ENCODE data around the gene EIF2AK2. TPM values are rescaled to one million over a fixed set of nuclear protein-coding genes. Genes with fewer than 3 reads are reported as not detected.

Gene EIF2AK2
- total RNA-seq, 1 experiment from 2014 or later, result 30.9 TPM

DNA sequence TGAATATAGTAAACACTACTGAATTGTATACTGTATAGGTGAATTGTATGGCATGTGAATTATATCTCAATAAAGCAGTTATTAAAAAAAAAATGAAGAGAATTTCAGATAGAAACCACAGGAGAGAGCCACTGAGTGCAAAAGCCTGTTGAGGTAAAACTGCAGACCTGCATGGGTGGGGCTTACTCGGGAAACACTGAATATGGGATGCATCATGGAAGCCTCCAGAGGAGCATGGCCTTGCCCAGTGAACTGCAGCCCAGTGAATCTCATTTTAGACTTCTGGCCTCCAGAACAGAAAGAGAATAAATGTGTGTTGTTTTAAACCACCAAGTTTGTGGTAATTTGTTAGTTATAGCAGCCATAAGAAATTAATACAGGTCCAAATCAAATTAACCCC, 56.7 kb downstream of the EIF2AK2 start:
- no peak for DNase-seq (ENCODE audit: low read depth)

DNA sequence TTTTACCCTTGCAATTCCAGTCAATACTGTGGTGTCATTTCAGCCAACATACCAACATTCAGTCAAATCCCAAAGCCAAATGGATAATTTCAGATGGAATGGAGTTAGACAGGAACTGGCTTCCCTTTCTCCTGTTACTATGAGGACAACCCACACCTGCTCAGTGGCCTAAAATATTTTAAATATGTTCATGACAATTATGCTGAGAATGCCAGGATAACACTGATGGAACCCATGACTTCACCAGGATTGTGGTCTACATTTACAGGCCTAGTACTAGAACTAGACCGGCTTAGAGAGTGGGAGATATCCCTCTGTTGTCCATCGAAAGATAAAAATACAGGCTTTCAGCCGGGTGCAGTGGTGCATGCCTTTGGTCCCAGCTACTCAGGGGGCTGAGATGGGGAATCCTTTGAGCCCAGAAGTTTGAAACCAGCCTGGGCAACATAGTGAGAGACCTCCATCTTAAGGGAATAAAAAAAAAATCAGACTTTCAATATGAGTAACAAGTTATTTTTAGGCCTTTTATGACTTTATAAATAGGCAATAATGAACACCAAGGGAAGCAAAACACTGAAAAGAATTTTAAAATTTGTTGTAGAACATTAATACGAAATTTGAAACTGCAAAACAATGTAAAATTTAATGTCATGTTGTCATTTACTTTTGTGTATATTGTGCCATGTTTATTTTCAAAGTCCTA, 58.2 kb downstream of the EIF2AK2 start:
- no peak for DNase-seq (ENCODE audit: low read depth)

DNA sequence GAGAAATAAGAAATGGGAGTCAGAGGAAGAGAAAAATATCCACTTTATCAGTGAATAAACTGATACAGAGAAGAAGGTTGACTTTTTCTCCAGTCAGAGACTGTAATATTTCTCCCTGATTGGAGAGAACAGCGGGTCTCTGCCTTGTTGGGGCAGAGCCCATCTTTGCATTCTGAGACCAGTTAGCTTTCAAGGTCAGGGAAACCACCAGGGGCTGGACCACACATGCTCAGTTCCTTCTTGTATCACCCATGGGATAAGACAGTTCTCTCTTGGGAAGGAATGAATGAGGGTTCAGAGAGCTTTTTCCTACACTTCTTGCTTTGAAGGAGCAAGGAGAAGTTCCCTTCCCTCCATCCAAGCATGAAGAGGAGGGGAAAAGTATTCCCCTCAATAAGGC, 60.2 kb downstream of the EIF2AK2 start:
- no peak for DNase-seq (ENCODE audit: low read depth)

DNA sequence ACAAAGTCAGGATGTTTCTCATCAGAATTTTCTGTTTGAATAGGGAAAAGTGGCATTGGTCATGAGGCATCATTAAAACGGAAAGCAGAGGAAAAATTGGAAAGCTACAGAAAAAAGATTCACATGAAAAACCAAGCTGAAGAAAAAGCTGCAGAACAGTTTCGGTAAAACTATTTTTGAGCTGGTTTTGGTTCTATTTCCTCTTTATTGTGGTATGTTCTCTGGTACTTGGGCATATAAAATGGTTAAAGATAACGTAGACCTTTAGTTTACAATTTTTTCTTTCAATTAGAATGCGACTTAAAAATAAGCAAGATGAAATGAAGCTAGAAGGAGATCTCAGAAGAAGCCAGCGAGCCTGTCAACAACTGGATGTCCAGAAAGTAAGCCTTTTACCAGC, 64.9 kb downstream of the EIF2AK2 start:
- DNase-seq (ENCODE audit: low read depth), result no peak

DNA sequence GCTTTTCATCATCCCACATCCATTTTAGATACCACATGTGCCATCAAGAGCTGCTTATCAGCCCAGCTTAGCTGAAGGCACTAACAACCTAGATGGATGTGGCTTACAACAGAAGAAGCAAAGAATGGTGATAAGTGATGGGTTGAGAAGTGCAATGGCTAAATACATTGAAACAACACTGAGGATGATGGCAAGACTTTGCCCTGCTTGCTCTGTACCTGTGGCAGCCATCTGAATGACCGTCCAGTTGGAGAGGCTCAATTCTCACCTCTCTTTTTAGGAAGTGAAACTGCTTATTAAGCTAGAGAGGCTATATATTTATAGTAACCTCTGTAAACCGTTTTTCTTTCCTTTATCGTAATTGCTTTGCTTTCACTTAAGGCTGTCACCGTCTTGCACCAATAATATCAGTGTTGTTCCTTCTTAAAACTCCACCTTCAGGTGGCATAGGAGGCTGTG, 66.7 kb downstream of the EIF2AK2 start:
- no peak for DNase-seq (ENCODE audit: low read depth)

DNA sequence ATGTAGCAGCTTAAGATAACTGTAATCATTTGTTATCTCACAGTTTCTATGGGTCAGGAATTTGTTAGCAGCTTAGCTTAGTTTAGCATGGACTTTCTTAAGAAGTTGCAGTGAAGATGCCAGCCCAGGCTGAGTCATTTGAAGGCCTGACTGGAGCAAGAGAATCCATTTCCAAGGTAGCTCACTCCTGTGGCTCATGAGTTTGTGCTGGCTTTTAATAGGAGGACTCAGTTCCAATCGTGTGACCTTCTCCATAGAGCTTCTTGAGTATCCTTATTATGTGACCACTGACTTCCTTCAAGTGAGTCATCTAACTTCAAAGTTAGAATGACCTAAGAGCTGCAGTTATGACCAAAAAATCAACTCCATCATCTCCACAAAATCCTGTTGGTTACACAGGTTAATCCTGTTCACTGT, 71.0 kb downstream of the EIF2AK2 start:
- DNase-seq (ENCODE audit: low read depth), result peak; percentile 69

DNA sequence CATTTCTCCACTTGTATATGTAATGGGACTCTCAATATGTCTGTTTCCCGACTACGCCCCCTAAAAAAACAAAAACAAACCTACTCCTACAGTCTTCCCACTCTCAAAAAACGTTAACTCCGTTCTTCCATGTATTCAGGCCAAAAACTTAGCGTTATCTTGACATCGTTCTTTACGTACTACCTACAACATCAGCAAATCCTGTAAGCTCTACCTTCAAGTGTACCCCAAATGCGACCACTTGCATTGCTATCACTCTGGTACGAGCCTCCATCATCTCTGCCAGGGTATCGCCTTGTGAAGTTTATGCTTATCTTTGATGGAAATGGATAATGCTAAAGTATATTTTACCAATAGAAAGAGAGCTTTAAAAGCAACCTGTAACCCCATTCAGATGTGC, 72.0 kb downstream of the EIF2AK2 start:
- DNase-seq (ENCODE audit: low read depth), result no peak

DNA sequence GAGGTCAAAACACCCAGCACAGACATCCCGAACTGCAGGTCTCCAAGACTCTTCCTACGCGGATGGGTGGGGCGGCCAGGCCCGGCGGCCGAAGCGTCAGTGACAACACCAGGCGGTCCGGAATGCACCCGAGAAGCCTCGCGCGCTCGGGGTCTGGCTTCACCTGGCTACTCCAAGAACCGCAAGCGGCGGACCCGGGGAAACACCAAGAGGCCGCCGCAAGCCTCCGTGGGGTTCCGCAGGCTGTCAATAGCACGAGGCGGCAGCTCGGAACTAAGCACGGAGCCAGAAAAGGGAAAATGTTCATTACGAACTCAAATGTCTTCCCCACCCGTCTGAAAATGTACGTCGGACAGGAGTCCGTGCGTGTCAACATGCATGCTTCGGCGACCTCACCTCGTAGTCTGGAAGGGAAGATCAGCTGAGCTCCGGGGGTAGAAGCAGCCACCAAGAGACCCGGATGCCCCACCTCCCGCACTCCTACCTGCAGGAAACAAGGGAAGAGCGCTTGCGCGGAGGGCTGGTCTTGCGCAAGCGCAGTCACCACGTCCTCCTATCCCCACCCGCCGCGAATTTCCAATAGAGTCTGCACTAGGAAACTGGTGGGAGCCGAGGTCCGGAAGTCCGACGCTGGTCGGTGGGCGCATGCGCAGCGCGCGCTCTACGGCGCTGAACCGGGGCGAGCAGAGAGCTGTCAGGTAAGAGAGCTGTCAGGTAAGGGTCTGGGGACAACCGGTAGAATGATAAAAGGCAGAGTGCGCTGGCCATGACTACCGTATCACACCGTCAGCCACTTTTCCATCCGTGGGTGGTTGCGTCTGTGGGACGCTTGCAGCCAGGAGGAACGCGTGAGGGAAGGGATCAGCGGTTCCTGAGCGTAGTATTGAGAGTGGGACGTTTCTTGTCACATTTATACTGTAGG, 72.6 kb downstream of the EIF2AK2 start, which contains the start of the genes GPATCH11 and HEATR5B:
Gene GPATCH11 (plus strand): TSS at position 646 of the 922 bp plus-strand sequence. CDS start 3,864 bp downstream, outside the sequence.
Gene HEATR5B (minus strand): TSS at position 500 of the 922 bp plus-strand sequence. CDS start 958 bp downstream, outside the sequence.
- DNase-seq (ENCODE audit: low read depth), result peak; percentile 93

DNA sequence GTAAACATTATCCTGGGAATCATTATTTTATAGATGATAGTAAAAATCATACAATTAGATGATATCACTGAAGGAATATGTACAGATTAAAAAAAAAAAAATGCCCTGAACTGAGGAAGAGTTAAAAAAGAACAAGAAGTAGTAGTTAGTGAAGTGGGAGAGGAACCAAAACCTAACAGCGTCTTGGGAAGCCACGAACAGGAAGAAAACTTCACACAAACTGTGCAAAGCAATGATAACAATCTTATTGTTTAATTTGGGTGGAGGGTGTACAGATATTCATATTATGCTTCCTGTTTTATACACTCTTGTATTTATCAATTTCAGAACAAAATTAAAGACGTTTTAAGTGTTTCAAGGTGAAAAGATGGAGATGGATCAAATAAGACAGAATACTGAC, 76.1 kb downstream of the EIF2AK2 start:
- no peak for DNase-seq (ENCODE audit: low read depth)

DNA sequence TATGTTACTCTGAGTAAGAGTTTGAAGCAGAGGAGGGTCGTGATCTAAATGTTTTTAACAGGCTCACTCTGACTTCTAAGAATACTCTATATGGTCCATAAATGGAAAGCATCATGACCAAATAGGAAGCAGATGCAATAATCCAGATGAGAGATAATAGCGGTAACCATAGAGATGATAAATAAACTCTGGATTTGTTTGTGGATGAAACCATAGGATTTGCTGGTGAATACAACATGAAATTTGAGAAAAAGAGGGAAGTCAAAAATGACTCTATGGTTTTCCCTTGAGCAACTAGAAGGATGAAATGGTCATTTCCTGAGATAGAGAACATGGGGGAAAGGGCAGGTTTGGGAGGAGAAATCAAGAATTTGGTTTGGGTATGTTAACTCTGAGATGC, 76.5 kb downstream of the EIF2AK2 start:
- peak; percentile 18 for DNase-seq (ENCODE audit: low read depth)

DNA sequence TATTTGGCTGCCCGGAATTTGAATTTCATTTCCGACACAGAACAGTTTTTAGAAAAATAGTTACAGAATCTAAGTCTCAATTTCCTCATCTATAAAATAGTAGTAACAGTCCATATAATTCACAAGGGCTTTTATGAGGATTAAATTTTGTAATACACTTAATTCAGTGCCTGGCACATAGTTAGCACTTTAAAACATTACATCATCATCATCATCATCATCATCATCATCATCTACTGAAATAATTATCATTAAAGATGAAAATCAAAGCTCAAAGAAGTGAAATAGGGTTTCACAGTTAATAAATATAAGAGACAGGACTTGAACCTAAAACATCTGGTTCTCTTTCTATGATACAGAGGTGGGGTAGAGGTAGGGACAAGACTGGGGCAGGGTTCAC, 85.8 kb downstream of the EIF2AK2 start:
- no peak for DNase-seq (ENCODE audit: low read depth)

DNA sequence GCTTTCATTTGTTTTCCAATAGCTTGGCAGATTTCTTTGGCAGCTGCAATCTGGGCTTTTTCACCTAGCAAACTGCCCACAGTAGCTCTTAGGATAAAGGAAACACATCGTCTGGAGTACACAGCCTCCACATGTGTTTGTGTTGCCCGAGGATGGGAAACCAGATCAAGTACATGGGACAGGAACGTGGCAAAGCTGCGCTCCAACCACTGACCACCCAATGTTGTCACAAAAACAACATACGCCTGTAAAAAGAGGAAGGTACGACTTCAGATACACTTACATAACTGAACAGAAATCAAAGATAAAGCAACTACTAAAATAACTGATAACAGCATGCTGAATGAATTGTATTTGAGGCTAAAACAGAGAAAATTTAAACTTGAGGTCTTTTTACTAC, 88.1 kb downstream of the EIF2AK2 start:
- no peak for DNase-seq (ENCODE audit: low read depth)

DNA sequence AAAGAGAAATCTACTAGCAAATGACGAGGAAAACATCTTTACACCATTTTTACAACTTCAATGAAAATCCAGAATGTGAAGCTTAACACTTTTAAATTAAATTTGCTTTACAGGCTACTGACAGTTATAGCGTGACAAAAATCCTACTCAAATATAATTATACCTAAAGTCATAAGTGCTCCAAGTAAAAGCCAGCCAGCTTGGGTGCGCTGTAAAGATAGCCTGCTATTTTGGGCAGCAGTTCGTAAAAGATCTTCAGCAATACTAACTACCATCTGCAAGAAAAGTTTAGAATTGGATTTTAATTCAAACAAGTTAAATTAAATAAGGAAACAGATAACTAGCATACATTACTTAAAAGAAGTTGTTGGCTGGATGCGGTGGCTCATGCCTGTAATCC, 95.0 kb downstream of the EIF2AK2 start:
- no peak for DNase-seq (ENCODE audit: low read depth)

DNA sequence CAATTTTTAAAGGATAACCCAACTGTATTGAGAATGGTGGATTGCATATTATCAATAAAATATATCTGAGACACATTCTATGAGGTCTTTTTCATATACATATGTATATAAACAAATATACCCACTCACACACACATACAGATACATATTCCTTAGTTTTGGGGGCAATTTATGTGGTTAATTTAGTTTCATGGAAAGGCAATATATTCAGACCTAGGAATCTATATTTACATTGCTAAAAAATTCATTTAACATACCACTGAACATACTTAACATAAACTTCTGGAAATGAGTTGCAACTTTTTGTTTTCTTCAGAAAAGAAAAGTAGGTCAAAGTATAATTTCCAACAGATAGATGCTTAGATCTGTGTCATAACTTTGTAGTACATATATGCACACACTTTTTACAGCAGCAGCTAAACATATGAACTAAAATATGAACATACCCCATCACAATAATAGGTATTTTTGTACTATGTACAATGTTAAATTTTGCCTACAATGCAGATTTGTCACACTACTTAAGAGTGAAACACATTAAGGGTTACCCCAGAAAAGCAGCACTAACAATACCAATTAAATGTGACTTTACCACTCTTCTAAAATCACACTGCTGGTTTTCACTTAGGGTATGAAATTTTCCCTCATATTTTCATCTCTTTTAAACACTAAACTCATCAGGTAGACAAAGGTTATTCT, 95.6 kb downstream of the EIF2AK2 start:
- no peak for DNase-seq (ENCODE audit: low read depth)

DNA sequence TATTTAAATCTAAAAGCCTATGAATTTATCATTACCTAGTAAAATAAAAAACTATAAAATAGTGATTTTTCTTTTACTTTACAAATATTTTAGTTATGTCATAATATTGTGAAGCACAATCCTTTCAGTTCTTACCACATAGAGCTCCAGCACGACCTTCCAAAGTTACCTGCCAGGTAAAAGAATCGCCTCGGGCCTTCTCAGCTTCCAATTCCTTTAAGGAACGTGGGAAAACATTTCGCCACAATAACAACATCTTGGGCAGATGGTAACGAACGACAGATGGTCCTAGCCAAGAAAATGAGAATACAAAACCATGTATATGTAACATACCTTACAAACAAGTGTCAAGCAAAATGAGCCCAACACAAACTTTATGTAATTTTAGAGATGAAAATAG, 96.3 kb downstream of the EIF2AK2 start:
- no peak for DNase-seq (ENCODE audit: low read depth)

DNA sequence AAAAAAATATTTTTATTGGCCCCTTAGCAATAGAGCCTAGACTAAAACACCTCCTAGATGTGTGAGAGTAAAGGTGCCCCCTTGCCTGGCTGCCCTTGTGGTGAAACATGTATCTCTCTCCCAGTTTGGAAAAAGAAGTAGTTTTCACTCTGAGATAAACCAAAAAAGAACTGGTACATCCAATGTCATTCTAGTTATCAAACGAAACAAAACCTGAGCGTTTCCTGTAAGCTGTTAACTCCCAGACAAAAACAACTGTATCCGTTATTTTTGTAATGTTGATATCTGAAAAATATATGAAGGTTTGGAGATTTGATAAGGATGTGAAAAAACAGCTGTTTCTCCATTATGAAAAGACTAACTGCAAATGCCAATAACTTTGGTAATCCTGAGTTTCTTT, 96.9 kb downstream of the EIF2AK2 start:
- DNase-seq (ENCODE audit: low read depth), result no peak

DNA sequence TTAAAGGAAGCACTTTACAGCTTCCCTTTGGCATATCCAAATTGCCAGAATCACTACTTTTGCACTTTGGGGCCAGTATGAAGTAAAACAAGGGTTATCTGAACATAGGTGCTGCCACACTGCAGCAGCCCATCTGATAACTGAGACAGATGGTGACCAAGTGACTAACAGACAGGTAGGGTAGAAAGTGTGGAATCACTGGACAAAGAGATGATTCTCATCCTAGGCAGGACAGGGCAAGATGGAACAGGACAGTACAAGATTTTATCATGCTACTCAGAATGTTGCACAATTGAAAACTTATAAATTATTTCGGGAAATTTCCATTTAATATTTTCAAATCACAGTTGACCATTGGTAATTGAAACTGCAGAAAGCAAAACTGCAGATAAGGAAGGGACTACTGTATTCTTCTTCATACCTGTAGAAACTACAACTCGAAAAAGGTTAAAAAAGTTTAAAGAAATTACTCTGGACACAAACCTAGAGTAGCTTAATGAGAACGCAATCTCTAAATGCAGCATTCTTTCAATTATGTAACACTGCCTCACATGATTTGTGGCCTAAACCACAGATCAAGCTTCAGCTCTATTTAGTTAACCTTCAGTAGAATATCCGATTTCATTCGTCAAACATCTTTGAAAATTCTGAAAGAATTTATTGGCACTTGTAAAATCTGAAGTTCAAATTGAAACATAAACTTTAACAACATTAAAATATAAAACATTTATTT, 104.0 kb downstream of the EIF2AK2 start:
- DNase-seq (ENCODE audit: low read depth), result no peak

Measured in RPMI7951 (cell line).